GM19372 (cell line): Measurements from ENCODE around the gene SAPCD1.

Experiments
- ATAC-seq: cut with Tn5 transposase; IDR thresholded peaks from one replicate; pipeline ENCODE4 v1.9.1; 2021; ENCODE audit warnings: mild to moderate bottlenecking, low read depth, moderate library complexity; ENCODE audit not compliant: unreplicated experiment

The SAPCD1 gene

DNA sequence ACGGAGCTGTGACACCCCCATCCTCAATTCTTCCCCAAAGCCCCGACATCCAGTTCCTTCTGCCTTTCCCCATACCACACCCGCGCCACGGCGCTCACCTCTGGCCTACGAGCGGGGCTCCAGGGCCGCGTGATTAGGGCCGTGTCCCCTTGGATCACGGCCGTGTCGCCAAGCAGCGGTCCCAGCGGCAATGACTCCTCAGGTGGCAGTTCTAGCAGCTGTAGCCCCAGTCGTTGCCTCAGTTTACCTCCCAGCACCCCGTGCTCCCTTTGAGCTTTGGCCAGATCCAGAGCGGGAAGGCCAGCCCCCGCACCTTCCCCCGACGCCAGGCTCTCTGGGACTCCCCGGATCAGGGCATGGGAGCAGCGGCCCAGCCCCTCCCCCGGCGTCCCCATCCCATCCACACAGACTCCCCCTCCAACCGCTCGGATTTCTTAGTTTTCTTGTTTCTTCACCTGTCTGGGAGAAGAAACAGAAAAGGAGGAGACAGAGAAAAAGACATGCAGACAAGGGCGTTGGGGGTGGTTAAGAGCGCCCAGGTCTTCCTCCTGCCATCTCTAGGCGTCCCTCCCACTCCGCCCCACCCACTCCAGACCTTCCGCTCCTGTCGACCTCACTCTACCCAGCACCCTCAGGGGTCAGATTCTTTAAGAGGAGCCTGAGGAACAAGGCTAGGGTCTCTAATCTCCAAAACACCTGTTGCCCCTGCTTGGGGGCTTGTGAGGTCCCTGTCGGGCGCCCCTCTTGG is 33.5 kb upstream of the SAPCD1 start, which contains the start of gene DDAH2:
DDAH2 (minus strand) TSS at position 533 of the 748 bp plus-strand sequence; CDS start at position 395, 138 bp downstream.
- ATAC-seq: peak; percentile 11

DNA sequence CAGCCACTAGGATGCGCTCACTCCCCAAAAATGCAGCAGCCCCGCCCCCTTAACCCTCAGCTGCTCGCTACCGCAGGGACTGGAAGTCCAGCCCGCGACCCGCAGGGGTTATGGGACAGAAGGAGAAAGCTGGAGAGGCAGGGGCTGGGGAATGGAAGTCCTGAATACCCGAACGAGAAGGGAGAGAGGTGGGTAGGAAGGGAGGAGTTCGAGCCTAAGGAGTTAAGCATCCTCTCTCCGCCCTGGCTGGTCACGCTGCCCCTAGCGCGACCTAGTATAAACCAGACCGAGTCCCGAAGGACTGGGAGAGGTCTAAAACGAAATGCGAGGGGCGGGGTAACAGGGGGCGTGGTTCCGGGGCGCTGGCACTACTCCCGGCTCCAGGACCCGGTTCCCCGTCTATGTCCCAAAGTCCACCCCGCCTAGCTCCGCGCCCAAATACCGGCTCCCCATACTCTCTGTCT is 32.9 kb upstream of the SAPCD1 start:
- ATAC-seq: peak; percentile 46

DNA sequence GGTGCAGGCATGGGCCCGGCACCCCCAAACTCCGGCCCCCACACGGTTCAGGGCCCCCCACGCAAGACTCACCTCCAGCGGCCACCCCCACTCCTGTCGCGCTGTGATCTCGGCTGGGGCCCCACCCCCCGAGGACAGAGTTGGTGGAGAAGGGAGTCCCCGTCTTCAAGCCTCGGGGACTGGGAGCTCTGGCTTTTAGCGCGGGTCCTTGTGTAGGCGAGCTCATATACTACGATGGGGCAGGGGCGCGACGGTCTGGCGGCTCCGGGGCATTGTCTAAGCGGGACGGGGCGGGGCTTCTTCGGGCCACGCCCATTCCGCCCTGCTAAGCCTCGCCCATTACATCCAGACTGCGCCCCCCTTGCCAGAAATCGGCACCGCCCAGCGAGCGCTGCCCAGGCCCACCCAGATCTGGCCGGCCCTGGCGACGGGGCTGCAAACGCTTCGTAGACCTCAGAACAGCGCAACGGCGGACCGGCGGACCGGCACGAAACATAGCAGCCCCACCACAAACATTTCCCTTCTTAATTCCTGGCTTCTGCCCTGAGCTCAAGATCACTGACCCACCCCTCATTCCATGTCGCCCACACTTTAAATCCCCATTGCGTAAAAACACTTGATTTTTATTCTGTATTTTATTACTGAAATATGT is 32.4 kb upstream of the SAPCD1 start:
- ATAC-seq: peak; percentile 24

DNA sequence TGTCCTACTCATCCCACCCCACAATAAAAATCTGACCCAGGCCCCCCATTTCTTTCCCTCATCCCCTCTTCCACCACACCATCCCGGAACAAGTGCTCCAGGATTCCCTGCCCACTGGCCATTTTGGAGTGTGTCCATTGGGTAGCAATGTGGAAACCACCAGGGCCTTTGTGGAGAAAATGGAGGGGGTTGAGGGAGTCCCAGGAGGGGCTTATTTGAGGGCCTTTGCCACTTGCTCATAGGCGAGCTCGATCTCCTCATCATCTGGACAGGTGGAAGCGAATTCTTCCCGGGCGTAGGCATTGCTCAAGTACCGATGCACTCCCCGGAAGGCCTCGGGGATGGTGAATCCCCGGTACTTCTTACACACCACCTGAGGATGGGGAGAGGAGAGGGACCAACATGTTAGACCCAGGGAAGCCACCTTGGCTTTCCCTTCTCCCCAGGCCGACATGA is 31.8 kb upstream of the SAPCD1 start:
- no peak for ATAC-seq

DNA sequence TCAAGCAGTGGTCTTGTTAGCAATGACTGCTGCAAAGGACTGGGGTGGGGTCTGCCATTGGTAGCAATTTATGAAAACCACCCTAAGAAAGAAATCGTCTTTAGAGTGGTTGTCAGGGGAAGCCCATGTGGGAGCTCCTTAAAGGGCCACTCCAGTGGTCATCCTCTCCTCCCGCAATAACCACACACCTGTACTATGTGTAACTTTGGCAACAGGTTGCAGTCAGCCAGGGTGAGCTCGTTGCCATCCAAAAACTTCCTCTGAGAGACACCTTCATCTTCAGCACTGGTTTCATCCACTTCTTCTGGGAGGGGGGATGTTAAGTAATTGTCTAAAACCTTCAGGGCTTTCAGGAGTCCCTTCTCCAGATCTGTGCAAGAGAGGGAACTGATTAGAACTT is 30.4 kb upstream of the SAPCD1 start:
- ATAC-seq: no peak

DNA sequence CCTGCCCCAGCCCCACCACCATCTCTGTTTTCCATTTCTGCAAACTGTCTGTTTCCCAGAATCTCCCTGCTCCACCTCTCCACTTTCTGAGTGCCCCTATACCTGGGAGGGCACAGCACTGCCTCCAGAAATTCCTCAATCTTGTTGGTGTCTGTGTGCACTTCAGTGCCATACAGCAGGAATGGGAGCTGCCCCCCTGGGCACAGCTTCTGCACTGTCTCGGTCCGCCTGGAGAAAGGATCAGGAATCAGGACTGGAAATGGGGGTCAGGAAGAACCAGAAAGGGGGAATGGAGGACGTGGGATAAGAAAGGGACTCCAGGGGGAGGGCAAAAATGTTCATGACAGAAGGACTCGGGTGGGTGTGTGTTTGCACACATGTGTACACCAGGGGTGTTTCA is 28.7 kb upstream of the SAPCD1 start:
- no peak for ATAC-seq

DNA sequence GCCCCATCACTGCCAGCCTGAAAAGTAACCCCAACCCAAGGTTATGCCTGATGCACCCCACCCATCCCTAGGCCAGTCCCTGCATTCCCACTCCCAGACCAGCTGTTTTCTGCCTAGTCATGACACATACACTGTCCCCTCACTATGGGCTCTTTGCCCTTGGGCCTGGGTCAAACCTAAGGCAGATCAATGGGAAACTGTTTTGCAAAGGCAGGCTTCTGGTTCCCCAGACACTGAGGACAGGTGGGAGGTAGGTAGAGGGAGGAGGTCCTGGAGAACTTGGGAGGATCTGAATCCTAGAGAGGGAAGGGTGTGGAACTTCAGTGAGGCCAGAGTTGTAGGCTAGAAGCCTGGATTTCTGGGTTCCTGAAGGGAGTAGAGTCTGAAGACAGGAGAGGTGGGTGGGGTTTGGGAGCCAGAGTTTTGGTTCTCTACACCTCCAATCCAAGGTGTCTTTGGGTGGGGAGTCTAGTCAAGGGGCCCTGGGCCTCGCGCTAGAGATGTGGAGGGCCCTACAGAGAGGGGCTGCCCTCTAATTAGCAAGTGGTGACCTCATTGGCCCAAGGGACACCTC is 28.1 kb upstream of the SAPCD1 start:
- ATAC-seq: no peak

DNA sequence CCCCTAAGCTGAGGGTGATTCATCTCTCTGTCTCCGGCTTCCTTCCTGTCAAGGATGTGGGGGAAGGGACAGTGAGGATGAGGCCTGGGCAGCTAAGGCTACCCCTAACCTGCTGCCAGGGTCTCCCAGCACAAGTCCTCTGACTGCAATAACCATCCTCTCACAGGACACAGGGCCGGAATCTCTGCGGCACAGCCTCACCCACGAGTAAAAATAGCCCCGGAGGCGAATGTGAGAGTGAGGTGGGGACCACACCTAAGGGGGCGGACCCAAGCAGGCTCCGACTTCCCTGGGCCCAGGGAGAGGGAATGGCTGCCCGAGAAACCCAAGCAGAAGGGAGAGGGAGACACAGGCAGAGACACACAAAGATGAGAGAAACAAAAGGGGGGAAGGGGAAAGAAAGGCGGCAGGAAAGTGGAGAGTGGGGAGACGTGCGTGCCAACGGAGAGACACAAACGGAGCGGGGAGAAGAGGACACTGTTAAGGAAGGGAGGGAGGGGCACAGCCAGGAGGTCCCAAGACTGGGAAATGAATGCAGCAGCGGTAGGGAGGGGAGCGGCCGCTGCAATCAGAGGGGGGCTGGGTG is 27.5 kb upstream of the SAPCD1 start:
- no peak for ATAC-seq

DNA sequence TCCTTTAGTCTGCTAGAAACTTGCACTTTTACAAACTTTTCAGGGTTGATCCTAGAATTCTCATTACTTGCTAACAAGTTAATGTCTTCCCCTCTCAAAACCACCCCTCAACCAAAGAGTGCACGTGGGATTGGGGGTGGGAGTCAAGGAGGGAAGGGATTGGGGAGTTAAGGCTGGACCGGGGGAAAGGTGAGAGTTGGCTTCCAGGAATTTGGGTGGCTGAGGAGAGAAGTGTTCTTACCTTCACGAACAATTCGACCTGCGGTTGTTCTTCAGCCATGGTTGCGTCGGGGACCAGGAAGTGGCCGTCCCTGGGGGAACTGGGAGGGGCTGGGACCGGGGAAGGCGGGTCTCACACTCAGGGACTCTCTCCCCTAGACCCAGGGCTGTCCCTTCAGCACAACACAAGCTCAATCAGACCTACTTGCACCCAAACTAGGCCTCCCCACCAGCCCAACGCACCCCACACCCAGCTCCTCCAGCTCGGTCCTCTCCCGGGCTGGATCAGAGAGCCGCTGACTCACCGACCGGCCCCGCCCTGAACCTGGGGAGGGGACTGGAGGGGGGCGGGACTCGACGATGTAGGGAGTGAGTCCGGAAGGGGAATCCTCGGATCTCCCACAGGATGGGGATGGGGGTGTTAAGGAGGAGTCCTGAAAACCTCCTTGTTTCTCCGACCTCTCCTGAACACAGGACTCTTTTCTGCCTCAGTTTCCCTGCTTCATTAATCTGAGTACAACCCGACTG is 26.3 kb upstream of the SAPCD1 start, which contains the start of gene CLIC1:
CLIC1 (minus strand) TSS at position 510 of the 747 bp plus-strand sequence; CDS start at position 280, 230 bp downstream.
- ATAC-seq: no peak

DNA sequence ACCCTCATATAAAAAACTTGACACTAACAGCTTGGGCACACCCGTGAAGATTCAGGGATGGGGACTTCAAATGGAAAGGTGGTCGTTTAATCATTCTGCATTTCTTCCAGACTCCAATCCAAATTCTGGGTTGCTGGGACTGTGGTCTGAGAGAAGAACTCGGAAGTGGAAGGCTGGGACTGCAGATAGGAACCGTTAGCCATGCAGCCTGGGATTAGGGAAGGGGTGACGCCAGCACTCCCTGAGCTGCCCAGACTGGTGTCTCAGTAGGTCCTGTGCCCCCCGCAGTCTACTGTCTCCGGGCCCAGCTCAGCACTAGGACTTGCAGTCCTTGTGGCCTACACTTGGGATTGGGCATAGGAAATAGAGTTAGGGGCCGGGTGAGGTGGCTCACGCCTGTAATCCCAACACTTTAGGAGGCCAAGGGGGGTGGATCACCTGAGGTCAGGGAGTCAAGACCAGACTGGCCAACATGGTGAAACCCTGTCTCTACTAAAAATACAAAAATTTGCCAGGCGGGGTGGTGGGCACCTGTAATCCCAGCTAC is 25.6 kb upstream of the SAPCD1 start:
- no peak for ATAC-seq

DNA sequence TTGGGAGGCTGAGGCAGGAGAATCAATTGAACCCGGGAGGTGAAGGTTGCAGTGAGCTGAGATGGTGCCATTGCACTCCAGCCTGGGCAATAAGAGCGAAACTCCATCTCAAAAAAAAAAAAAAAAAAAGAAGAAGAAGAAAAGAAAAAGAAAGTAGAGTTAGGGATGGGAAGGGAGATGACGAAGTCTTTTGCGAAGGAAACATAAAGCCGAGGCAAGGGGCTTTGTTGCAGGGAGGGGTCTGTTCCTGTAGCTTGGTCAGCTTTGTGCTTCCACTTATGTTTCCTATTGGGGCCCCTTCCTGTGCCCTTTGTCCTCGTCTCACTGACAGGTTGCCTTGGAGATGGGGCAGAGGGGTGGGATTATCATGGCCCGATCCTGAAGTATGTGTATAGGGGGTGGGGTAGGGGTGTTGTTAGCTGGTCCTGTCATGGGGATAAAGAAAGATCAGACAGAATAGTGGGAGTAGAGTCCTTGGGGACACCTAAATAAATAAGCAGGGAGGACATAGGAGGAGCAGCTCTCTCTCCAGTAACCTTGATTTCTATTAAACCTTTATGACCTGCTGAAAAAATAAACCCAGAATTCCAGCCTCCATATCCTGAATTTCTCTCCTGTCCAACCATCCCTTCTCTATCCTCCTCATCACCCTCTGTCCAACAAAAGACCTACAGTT is 25.0 kb upstream of the SAPCD1 start:
- ATAC-seq: no peak

DNA sequence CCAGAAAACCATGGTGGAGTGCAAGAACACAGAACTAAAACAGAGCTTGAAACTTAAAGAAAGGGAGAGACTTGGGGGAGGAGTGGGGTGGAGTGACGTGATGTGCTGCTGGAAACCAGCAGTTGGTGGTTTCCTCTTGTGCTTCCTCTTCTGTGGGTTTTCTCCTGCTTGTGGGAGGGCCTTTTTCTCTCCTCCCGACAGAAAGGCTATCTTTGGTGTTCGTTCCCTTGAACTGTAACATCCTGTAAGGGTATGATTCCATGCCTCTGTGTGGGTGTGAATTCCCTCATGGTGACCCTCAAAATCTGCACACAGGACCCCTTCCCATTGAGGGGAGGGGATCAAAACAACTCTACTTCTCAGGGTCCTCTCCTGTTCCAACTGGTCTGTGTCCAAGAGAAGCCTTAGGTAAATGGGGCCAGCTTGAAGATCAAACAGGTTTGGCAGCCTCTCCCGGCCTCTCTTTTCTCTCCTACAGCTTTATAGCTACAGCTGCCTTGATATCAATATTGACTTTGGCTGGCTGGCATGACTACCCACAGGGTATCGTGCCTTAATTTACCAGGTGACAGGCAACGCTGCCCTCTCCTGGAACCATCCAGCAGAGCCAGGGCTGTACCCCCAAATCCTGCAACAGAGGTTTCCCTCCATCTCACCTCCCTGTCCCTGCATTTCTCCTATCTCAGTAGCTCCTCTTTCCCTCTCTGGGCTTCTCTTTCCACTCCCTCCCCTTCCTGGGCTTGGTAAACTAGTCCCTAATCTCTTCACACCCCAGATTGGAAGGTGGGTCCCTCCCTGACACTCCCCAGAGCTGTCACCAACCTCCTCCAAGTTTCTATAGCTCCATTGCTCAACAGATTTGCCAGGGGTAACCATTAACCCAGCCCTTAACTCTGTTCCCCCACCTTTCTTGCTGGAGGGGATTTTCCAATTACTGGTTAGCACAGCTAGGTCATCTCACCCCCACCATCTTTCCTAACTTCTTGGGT is 24.2 kb upstream of the SAPCD1 start:
- no peak for ATAC-seq

DNA sequence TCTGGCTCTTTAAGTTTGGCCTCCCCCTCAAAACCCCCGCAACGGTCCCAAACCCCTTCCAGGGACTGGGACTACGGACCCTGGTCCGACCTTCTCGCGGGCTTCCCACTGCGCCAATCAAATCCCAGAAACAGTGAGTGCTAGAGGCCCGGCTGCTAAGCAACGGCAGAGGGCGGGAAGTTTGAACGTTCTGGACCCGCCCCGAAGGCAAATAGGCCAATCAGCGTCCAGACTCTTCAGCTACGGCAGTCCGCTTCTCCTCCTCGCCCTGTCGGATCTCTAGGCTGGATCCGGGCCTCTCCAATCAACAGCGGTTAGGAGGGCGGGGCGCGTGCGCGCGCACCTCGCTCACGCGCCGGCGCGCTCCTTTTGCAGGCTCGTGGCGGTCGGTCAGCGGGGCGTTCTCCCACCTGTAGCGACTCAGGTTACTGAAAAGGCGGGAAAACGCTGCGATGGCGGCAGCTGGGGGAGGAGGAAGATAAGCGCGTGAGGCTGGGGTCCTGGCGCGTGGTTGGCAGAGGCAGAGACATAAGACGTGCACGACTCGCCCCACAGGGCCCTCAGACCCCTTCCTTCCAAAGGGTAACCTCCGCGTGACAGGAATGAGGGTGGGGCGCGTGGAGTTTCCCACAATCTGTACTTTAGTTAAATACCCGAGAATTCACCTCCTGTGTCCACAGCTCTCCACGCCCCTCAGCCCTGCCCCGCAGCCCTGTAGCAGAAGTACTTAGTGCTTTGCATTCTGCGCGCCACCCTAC is 22.6 kb upstream of the SAPCD1 start, which contains the start of gene MSH5:
MSH5 (plus strand) TSS at position 367 of the 758 bp plus-strand sequence. CDS start 462 bp downstream, outside the sequence.
- ATAC-seq: peak; percentile 77

DNA sequence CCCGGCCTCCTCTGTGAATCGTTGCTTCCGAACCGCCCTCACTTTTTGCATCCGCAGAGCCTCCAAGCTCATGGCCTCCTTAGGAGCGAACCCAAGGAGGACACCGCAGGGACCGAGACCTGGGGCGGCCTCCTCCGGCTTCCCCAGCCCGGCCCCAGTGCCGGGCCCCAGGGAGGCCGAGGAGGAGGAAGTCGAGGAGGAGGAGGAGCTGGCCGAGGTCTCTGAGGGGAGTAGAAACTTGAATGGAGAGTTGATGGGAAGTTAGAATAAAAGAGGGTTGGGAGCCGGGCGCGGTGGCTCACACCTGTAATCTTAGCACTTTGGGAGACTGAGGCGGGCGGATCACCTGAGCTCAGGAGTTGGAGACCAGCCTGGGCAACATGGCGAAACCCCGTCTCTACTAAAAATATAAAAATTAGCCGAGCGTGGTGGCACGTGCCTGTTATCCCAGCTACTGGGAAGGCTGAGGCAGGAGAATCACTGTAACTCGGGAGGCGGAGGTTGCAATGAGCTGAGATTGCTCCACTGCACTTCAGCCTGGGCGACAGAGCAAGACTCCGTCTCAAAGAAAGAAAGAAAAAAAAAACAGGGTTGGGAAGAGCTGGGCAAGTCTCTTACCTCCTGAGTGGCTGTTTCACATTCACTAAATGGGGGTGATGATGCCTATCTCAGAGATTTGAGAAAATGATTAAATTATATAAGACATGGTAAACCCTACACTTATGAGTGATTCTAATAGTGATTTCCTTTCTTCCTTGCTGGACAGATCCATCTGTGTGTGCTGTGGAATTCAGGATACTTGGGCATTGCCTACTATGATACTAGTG is 21.8 kb upstream of the SAPCD1 start:
- ATAC-seq: no peak

DNA sequence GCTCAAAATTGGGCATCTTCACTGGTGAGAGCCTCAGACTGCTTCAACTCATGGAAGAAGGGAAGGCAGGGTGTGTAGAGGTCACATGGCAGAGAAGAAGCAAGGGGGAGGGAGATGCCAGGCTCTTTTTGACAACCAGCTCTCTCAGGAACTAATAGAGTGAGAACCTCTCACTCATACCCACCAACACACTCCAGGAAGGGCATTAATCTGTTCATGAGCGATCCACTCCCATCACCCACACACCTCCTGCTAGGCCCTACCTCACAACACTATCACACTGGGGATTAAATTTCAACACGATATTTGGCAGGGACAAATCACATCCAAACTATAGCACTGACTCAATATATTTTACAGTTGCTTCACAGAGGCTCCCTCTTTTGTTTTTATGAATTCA is 20.6 kb upstream of the SAPCD1 start:
- ATAC-seq: no peak

DNA sequence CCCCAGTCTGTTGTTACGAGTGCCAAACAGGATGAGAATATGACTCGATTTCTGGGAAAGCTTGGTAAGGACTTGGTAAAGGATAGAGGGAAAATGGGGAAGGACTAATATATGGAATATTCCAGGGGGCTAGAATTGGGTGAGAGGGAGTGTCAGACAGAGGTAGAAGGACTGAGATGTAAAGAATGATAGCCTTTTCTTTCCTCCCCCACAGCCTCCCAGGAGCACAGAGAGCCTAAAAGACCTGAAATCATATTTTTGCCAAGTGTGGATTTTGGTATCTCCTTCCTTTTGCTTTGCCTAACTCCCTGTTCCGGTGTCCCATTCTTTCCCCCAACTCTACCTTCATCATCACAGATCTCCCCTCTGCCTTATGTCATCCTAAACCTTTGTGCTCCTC is 19.6 kb upstream of the SAPCD1 start:
- ATAC-seq: no peak

DNA sequence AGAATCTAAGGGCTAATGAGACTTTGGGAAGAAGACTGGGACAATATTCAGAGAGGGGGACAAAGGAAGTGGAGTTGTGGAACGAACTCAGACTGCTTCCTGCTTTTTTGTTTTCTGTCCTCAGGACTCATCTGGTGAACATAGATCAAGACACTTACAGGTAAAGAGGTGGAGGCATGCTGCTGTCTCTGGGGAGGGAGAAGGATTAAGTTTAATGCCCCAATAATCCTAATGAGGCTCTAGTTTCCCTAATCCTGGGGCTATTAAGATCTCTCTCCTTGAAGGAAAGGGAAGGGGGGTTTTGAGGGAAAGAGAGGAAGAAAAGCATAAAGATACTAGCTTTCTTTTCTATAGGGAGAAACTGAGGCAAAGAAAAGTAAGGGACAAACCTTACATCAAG is 18.0 kb upstream of the SAPCD1 start:
- no peak for ATAC-seq
